IPS DF 6.9 (cell line): Measurements from ENCODE around the gene LRRC3B.

Experiments
- DNase-seq: peaks from one replicate; pipeline ENCODE4 v3.0.0-alpha.2; 2013; ENCODE audit warnings: low read depth, low spot score
- H3K27ac ChIP-seq: one replicate; pipeline ENCODE4 v1.5.1; 2013; ENCODE audit warnings: low read length, control low read depth
- H3K27me3 ChIP-seq: 2 replicates; pipeline ENCODE4 v1.6.1; 2013; ENCODE audit warnings: mild to moderate bottlenecking, low read length; ENCODE audit not compliant: control insufficient read depth, insufficient read depth
- H3K36me3 ChIP-seq: 2 replicates; pipeline ENCODE4 v1.6.1; 2013; ENCODE audit warnings: low read length; ENCODE audit not compliant: control insufficient read depth, insufficient read depth
- H3K4me1 ChIP-seq: 2 replicates; pipeline ENCODE4 v1.6.1; 2013; ENCODE audit warnings: low read length; ENCODE audit not compliant: control insufficient read depth, insufficient read depth
- H3K4me3 ChIP-seq: 2 replicates; pipeline ENCODE4 v1.5.1; 2013; ENCODE audit warnings: mild to moderate bottlenecking, low read length
- H3K9me3 ChIP-seq: 2 replicates; pipeline ENCODE4 v1.6.1; 2013; ENCODE audit warnings: low read length, inconsistent platforms; ENCODE audit not compliant: control insufficient read depth, insufficient read depth
- WGBS: extraction: QIAGEN DNeasy Blood & Tissue Kit; methylation state at CpG from one replicate; pipeline ENCODE4 v1.1.7; 2013; ENCODE audit warnings: mixed read lengths, missing lambda C conversion rate; ENCODE audit not compliant: insufficient read length, insufficient coverage; 5-methylcytosine and 5-hydroxymethylcytosine counted together

The LRRC3B gene

GRCh38 chr3:26622621-26623418 lies at the start of gene LRRC3B:
Gene LRRC3B (plus strand): TSS chr3:26622772. CDS start chr3:26709673, 86,901 bp downstream.
- WGBS = no CpG with 5 or more reads among the region's 72 CpGs
- H3K4me3 ChIP-seq = peak within 1 kb of the TSS; percentile 39; the same call in 1 of the 2 replicates
- no peaks in the 10 kb centered on the region for H3K36me3 ChIP-seq
- peaks cover 50% of the 10 kb centered on the region for H3K27me3 ChIP-seq
- H3K27ac ChIP-seq = no peak within 1 kb of the TSS
- H3K4me1 ChIP-seq = peaks cover 4% of the 10 kb centered on the region; the same call in 1 of the 2 replicates
- H3K9me3 ChIP-seq = no peaks in the 10 kb centered on the region
- no peak for DNase-seq

GRCh38 chr3:26574766-26575165 lies 47.8 kb upstream of the LRRC3B start:
- H3K27me3 ChIP-seq = no peaks in the 10 kb centered on the region
- H3K4me1 ChIP-seq = no peaks in the 10 kb centered on the region
- H3K27ac ChIP-seq = no peak overlapping the region
- H3K9me3 ChIP-seq = no peaks in the 10 kb centered on the region
- no peak overlapping the region for H3K4me3 ChIP-seq
- no peak for DNase-seq
- no peaks in the 10 kb centered on the region for H3K36me3 ChIP-seq

GRCh38 chr3:26579116-26579515 lies 43.5 kb upstream of the LRRC3B start:
- WGBS = no CpG with 5 or more reads among the region's 1 CpG
- no peaks in the 10 kb centered on the region for H3K4me1 ChIP-seq

GRCh38 chr3:26587571-26587970 lies 35.0 kb upstream of the LRRC3B start:
- H3K27ac ChIP-seq = no peak overlapping the region
- no peaks in the 10 kb centered on the region for H3K9me3 ChIP-seq
- no peaks in the 10 kb centered on the region for H3K36me3 ChIP-seq
- DNase-seq = no peak
- WGBS = no CpG with 5 or more reads among the region's 4 CpGs
- no peak overlapping the region for H3K4me3 ChIP-seq
- H3K4me1 ChIP-seq = no peaks in the 10 kb centered on the region
- H3K27me3 ChIP-seq = no peaks in the 10 kb centered on the region

More at GRCh38 chr3:26579116-26579515, 43.5 kb upstream of the LRRC3B start:
- Histone ChIP-seq H3K36me3 (no peaks in the 10 kb centered on the region), H3K9me3 (no peaks in the 10 kb centered on the region), H3K4me3 (no peak overlapping the region), H3K27ac (no peak overlapping the region), H3K27me3 (no peaks in the 10 kb centered on the region)
- no peak for DNase-seq

- no CpG with 5 or more reads among the region's 2 CpGs for WGBS
- DNase-seq = no peak
- Histone ChIP-seq H3K4me3 (no peak overlapping the region), H3K27ac (no peak overlapping the region), H3K9me3 (no peaks in the 10 kb centered on the region), H3K4me1 (no peaks in the 10 kb centered on the region), H3K36me3 (no peaks in the 10 kb centered on the region), H3K27me3 (no peaks in the 10 kb centered on the region)
Observed at GRCh38 chr3:26588931-26589330, 33.6 kb upstream of the LRRC3B start.

- DNase-seq = no peak
- no peaks in the 10 kb centered on the region for H3K4me1 ChIP-seq
- H3K27ac ChIP-seq = no peak overlapping the region
- no peaks in the 10 kb centered on the region for H3K9me3 ChIP-seq
- no peak overlapping the region for H3K4me3 ChIP-seq
- H3K27me3 ChIP-seq = no peaks in the 10 kb centered on the region
- no peaks in the 10 kb centered on the region for H3K36me3 ChIP-seq
- WGBS = no CpG with 5 or more reads among the region's 1 CpG
Observed at GRCh38 chr3:26589678-26590077, 32.9 kb upstream of the LRRC3B start.

- Histone ChIP-seq H3K27me3 (no peaks in the 10 kb centered on the region), H3K36me3 (no peaks in the 10 kb centered on the region), H3K27ac (no peak overlapping the region), H3K4me1 (no peaks in the 10 kb centered on the region), H3K9me3 (no peaks in the 10 kb centered on the region), H3K4me3 (no peak overlapping the region)
- DNase-seq = no peak
- WGBS = no CpG with 5 or more reads among the region's 5 CpGs
Observed at GRCh38 chr3:26590919-26591484, 31.6 kb upstream of the LRRC3B start.

GRCh38 chr3:26591926-26592325 lies 30.6 kb upstream of the LRRC3B start:
- WGBS = no CpG with 5 or more reads among the region's 3 CpGs
- Histone ChIP-seq H3K36me3 (no peaks in the 10 kb centered on the region), H3K9me3 (no peaks in the 10 kb centered on the region), H3K27ac (no peak overlapping the region), H3K4me3 (no peak overlapping the region), H3K4me1 (no peaks in the 10 kb centered on the region), H3K27me3 (no peaks in the 10 kb centered on the region; the same call in 1 of the 2 replicates)
- no peak for DNase-seq

- H3K4me3 ChIP-seq = no peak overlapping the region
Observed at GRCh38 chr3:26592451-26592850, 30.1 kb upstream of the LRRC3B start.

GRCh38 chr3:26596335-26596734 lies 26.2 kb upstream of the LRRC3B start:
- Histone ChIP-seq H3K9me3 (no peaks in the 10 kb centered on the region), H3K27ac (no peak overlapping the region), H3K4me3 (no peak overlapping the region), H3K36me3 (no peaks in the 10 kb centered on the region), H3K4me1 (no peaks in the 10 kb centered on the region), H3K27me3 (no peaks in the 10 kb centered on the region; the same call in 1 of the 2 replicates)
- no peak for DNase-seq
- no CpG with 5 or more reads among the region's 3 CpGs for WGBS

More at GRCh38 chr3:26592451-26592850, 30.1 kb upstream of the LRRC3B start:
- H3K27me3 ChIP-seq = no peaks in the 10 kb centered on the region; the same call in 1 of the 2 replicates
- no peak for DNase-seq
- no peaks in the 10 kb centered on the region for H3K9me3 ChIP-seq
- no peak overlapping the region for H3K27ac ChIP-seq
- WGBS = no CpG with 5 or more reads among the region's 4 CpGs
- H3K36me3 ChIP-seq = no peaks in the 10 kb centered on the region
- no peaks in the 10 kb centered on the region for H3K4me1 ChIP-seq
